Parathyroid adenoma (tissue), 2 donors: Measurements from ENCODE around the gene CDH12.

Source experiments
- H2AFZ ChIP-seq: fragments of 300-600 bp; sonication (generic); one replicate; pipeline ENCODE4 v1.7.0; 2017; ENCODE audit warnings: antibody characterized with exemption, mild to moderate bottlenecking
- H3K27ac ChIP-seq: fragments of 300-600 bp; sonication (generic); one replicate; pipeline ENCODE4 v1.7.0; 2017
- H3K27me3 ChIP-seq: fragments of 300-600 bp; sonication (generic); one replicate; pipeline ENCODE4 v1.7.0; 2017; ENCODE audit warnings: low read length; ENCODE audit not compliant: control insufficient read depth, insufficient read depth
- H3K36me3 ChIP-seq: fragments of 300-600 bp; sonication (generic); one replicate; pipeline ENCODE4 v1.7.0; 2017; ENCODE audit warnings: low read length; ENCODE audit not compliant: control insufficient read depth, insufficient read depth
- H3K4me1 ChIP-seq: fragments of 300-600 bp; sonication (generic); one replicate; pipeline ENCODE4 v1.7.0; 2017; ENCODE audit warnings: control low read depth
- H3K4me2 ChIP-seq: fragments of 300-600 bp; sonication (generic); one replicate; pipeline ENCODE4 v1.7.0; 2017; ENCODE audit warnings: low read length
- H3K4me3 ChIP-seq: fragments of 300-600 bp; sonication (generic); one replicate; pipeline ENCODE4 v1.7.0; 2017; ENCODE audit warnings: low read depth, low read length
- H3K79me2 ChIP-seq: fragments of 300-600 bp; sonication (generic); one replicate; pipeline ENCODE4 v1.7.0; 2017; ENCODE audit warnings: control low read depth
- H3K9ac ChIP-seq: fragments of 300-600 bp; sonication (generic); one replicate; pipeline ENCODE4 v1.7.0; 2017; ENCODE audit warnings: mild to moderate bottlenecking
- H3K9me3 ChIP-seq: fragments of 300-600 bp; sonication (generic); one replicate; pipeline ENCODE4 v1.7.0; 2017; ENCODE audit warnings: low read length; ENCODE audit not compliant: control insufficient read depth
- TF ChIP-seq, protein P1 (sequence below): fragments of 300-600 bp; sonication (generic); IDR thresholded peaks from one replicate; pipeline ENCODE4 v1.7.0; 2017; ENCODE audit warnings: antibody characterized with exemption, mild to moderate bottlenecking
- donor health status: primary hyperparathyroidism.

CDH12 gene

DNA sequence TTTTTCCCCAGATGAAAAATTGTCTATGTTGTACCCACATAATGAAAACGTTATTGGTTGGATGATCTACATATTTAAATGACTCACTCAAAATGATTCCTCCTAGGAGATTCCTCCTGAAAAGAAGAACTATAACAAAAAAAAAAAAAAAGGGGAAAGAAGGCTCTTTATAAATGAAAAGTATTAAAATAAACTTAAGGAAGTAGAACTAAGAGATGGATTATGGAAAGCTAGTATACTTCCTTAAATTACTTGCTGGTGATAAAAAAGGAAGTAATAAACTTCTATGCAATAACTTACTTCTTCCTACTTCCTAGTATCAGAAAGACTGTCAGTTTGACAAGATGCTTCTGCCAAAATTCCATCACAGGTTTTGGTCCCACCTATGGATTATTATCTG is 1087.7 kb downstream of the CDH12 start:
- Histone ChIP-seq H3K4me3 (no peak overlapping the region), H3K9me3 (no peaks in the 10 kb centered on the region), H3K27me3 (no peaks in the 10 kb centered on the region), H2AFZ (no peak overlapping the region), H3K79me2 (no peaks in the 10 kb centered on the region), H3K4me2 (no peak overlapping the region), H3K9ac (no peak overlapping the region), H3K4me1 (no peaks in the 10 kb centered on the region), H3K36me3 (no peaks in the 10 kb centered on the region), H3K27ac (no peak overlapping the region)
- TF ChIP-seq, protein P1, sequence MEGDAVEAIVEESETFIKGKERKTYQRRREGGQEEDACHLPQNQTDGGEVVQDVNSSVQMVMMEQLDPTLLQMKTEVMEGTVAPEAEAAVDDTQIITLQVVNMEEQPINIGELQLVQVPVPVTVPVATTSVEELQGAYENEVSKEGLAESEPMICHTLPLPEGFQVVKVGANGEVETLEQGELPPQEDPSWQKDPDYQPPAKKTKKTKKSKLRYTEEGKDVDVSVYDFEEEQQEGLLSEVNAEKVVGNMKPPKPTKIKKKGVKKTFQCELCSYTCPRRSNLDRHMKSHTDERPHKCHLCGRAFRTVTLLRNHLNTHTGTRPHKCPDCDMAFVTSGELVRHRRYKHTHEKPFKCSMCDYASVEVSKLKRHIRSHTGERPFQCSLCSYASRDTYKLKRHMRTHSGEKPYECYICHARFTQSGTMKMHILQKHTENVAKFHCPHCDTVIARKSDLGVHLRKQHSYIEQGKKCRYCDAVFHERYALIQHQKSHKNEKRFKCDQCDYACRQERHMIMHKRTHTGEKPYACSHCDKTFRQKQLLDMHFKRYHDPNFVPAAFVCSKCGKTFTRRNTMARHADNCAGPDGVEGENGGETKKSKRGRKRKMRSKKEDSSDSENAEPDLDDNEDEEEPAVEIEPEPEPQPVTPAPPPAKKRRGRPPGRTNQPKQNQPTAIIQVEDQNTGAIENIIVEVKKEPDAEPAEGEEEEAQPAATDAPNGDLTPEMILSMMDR: no peak

- no peaks in the 10 kb centered on the region for H3K79me2 ChIP-seq
- TF ChIP-seq, protein P1: no peak
- no peaks in the 10 kb centered on the region for H3K36me3 ChIP-seq
- H3K4me3 ChIP-seq: no peak overlapping the region
- no peak overlapping the region for H3K9ac ChIP-seq
- H3K27me3 ChIP-seq: no peaks in the 10 kb centered on the region
- H3K9me3 ChIP-seq: no peaks in the 10 kb centered on the region
- no peaks in the 10 kb centered on the region for H3K4me1 ChIP-seq
- no peak overlapping the region for H3K27ac ChIP-seq
- no peak overlapping the region for H2AFZ ChIP-seq
- H3K4me2 ChIP-seq: no peak overlapping the region
These were observed 1114.0 kb downstream of the CDH12 start for GRCh38 chr5:21739096-21739495.

- no peaks in the 10 kb centered on the region for H3K79me2 ChIP-seq
- no peak overlapping the region for H3K27ac ChIP-seq
- no peaks in the 10 kb centered on the region for H3K4me1 ChIP-seq
- H3K4me3 ChIP-seq: no peak overlapping the region
- no peak overlapping the region for H3K9ac ChIP-seq
- TF ChIP-seq, protein P1: no peak
- H3K4me2 ChIP-seq: no peak overlapping the region
- H2AFZ ChIP-seq: no peak overlapping the region
- H3K9me3 ChIP-seq: no peaks in the 10 kb centered on the region
- no peaks in the 10 kb centered on the region for H3K27me3 ChIP-seq
- H3K36me3 ChIP-seq: no peaks in the 10 kb centered on the region
These were observed 1129.6 kb downstream of the CDH12 start for GRCh38 chr5:21723500-21723899.

DNA sequence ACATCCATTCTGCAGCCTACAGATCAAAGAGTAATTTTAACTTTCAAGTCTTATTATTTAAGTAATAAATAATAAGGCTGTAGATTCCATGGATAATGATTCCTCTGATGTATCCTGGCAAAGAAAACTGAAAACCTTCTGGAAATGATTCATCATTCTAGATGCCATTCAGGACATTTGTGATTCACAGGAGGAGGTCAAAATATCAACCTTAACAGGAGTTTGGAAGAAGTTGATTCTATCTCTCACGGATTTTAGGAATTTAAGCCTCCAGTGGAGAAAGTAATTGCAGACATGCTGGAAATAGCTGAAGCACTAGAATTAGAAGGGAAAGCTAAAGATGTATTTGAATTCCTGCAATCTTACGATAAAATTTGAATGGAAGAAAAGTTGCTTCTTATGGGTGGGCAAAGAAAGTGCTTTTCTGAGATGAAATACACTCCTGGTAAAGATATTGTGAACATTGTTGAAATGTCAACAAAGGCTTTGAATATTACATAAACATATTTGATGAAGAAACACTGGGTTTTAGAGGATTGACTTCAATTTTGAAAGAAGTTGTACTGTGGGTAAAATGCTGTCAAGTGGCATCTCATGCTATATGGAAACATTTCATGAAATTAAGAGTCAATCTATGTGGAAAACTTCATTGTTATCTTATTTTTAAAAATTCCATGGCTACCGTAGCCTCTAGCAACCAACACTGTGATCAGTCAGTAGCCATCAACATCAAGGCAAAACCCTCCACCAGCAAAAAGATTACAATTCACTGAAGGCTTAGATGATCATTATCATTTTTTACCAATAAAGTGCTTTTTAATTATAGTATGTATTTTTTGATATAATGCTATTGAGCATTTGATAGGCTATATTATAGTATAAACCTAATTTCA is 1141.0 kb downstream of the CDH12 start:
- H3K4me3 ChIP-seq: no peak overlapping the region
- H3K4me2 ChIP-seq: no peak overlapping the region
- no peaks in the 10 kb centered on the region for H3K36me3 ChIP-seq
- no peak overlapping the region for H2AFZ ChIP-seq
- no peaks in the 10 kb centered on the region for H3K9me3 ChIP-seq
- H3K27ac ChIP-seq: no peak overlapping the region
- H3K4me1 ChIP-seq: no peaks in the 10 kb centered on the region
- no peak overlapping the region for H3K9ac ChIP-seq
- no peaks in the 10 kb centered on the region for H3K79me2 ChIP-seq
- TF ChIP-seq, protein P1: no peak
- no peaks in the 10 kb centered on the region for H3K27me3 ChIP-seq

GRCh38 chr5:21709770-21710169 is 1143.4 kb downstream of the CDH12 start:
- Histone ChIP-seq H3K4me2 (no peak overlapping the region), H3K9me3 (no peaks in the 10 kb centered on the region), H3K36me3 (no peaks in the 10 kb centered on the region), H3K4me3 (no peak overlapping the region), H3K27ac (no peak overlapping the region), H3K79me2 (no peaks in the 10 kb centered on the region), H3K27me3 (no peaks in the 10 kb centered on the region), H3K4me1 (no peaks in the 10 kb centered on the region), H3K9ac (no peak overlapping the region), H2AFZ (no peak overlapping the region)
- TF ChIP-seq, protein P1: no peak
